ENCODE results near the gene SLC25A11.

The SLC25A11 gene

DNA sequence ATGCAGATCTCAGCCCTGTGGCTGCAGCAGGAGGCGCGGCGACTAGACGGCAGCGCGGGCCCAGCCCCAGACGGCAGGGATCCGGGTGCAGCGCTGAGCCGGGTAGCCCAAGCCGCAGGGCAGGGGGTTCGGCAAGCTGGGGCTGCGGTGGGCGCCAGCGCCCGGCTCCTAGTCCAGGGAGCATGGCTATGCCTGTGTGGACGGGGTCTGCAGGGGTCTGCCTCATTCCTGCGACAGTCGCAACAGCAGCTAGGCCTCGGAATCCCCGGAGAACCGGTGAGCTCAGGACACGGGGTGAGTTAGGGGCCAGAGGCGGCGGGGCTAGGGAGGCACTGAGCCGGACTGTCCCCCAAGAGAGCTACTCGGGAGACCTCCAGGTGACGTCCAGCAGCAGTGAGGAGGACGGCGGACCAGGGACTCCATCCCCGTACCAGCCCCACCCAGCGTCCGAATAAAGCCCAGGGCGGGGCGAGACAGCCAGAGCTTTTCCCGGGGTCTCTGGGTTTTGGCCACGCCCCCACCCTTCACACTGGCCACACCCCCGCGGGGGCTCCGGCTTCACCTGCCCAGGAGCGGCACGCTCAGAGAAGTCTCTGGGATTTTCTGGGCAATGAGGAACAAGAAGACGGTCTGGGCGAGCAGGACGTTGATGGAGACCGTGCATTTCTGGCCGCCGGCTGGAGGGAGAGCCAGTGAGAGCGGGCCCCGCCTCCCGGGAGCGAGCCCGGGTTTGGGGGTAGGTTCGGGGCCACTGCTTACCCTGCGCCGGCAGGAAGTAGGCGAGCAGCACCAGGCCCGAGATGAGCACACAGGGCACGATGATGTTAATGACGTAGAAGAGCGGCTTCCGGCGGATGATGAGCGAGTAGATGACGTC is 39.4 kb downstream of the SLC25A11 start:
- no peak for DNase-seq
- in situ Hi-C loops (cut with HindIII; ENCODE audit: low pct_ligation_motif_present, low pct_unique_long_range_greater_than_20kb, low sequenced_read_pairs), result no loop called here

DNA sequence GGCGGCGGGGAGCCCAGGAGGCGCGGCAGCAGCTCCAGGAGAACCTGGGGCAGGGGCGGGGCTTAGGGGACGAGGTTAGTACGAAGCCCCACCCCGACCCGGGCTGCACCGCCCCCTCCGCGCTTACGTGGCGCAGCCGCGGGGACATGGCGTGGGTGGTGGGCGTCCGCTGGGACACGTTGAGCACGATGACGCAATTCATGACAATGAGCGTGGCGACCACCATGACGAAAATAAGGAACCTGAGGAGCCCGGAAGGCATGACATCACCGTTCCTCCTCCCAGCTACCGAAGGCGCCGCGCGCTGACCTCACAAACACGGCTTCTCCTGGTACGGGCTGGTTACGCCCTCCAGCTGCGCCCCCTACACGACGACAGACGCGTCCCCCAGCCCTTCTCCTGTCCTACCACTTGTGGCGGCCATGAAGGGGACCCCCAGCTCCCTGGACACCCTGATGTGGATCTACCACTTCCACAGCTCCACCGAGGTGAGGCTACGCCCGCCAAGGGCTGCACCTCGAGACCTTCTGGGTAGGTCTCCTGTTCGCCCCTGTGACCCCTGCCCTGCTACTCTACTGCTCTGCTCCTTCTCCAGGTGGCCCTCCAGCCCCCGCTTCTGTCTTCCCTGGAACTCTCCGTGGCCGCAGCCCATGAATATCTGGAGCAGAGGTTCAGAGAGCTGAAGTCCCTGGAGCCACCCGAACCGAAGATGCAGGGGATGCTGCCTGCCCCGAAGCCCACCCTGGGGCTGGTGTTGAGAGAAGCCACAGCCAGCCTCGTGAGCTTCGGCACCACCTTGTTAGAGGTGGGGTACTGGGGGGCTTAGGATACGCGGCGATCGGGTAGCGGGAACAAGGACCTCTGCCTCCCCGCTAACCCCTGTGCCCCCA is 40.3 kb downstream of the SLC25A11 start, which contains the start of gene C17orf107:
Gene C17orf107, plus strand, starts transcription at position 196 of the 890 bp plus-strand sequence. Its CDS starts 227 bp downstream, at position 423.
- peak; percentile 61 for DNase-seq
- in situ Hi-C loops (cut with HindIII; ENCODE audit: low pct_ligation_motif_present, low pct_unique_long_range_greater_than_20kb, low sequenced_read_pairs), result no loop called here

DNA sequence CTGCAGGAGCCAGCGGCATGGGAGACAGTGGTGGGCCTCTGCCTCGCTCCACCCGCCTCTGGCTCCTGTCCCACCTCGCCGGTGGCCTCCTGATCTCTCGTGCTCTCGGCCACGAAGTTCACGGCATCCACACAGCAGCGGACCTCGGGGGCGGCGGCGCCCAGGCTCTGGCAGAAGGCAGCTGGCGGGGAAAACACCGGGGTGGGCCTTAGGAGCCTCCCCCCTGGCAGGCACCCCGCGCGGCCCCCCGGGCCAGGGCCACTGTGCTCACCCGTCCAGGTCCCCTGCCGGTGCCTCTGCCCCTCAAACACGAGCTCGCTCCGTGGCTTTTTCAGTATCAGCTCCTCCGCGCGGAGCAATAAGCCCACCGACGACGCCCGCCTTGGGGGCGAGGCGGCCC is 40.9 kb downstream of the SLC25A11 start:
- DNase-seq, result no peak
- in situ Hi-C loops (cut with HindIII; ENCODE audit: low pct_ligation_motif_present, low pct_unique_long_range_greater_than_20kb, low sequenced_read_pairs), result no loop called here

DNA sequence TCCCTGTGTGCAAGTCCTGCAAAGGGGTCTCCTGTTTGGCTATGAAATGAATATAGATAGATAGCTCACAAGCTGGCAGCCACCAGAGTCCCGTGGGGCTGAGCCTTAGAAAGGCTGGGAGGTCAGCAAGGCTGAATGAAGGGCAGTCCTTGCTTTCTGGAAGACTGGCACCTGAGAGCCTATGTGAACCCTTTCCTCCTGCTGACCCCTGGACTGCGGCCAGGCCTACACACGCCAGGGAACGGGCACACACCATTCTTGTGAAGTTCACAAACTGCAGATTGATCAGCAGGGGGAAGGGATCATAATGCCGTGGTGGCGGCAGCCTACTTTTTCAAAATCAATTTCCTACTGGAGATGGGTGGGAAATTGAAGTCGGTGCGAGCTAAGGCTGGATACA is 41.5 kb downstream of the SLC25A11 start:
- no peak for DNase-seq
- in situ Hi-C loops (cut with HindIII; ENCODE audit: low pct_ligation_motif_present, low pct_unique_long_range_greater_than_20kb, low sequenced_read_pairs), result no loop called here

DNA sequence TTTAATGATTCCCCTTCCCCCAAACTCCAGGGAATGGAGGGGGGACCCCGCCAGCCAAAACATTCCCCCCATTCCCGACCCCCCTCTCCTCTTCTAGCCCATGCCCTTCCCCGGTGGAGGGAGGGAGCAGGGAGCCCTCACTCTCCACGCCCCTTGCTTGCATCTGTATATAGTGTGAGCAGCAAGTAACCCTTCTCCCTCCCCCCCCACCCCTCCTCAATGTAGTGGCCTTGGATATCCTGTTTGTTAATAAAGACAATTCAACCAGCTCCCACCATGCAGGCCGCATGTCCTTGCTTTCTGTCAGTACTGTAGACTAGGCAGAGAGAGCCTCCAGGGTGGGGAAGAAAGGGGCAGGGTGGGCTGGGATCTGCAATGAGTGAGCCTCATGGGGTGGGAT is 42.1 kb downstream of the SLC25A11 start:
- in situ Hi-C loops (cut with HindIII; ENCODE audit: low pct_ligation_motif_present, low pct_unique_long_range_greater_than_20kb, low sequenced_read_pairs), result no loop called here
- no peak for DNase-seq

DNA sequence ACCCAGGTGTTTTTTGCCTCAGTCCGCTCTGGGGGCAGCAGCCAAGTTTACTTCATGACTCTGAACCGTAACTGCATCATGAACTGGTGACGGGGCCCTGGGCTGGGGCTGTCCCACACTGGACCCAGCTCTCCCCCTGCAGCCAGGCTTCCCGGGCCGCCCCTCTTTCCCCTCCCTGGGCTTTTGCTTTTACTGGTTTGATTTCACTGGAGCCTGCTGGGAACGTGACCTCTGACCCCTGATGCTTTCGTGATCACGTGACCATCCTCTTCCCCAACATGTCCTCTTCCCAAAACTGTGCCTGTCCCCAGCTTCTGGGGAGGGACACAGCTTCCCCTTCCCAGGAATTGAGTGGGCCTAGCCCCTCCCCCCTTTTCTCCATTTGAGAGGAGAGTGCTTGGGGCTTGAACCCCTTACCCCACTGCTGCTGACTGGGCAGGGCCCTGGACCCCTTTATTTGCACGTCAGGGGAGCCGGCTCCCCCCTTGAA is 42.6 kb downstream of the SLC25A11 start:
- in situ Hi-C loops (cut with HindIII; ENCODE audit: low pct_ligation_motif_present, low pct_unique_long_range_greater_than_20kb, low sequenced_read_pairs), result no loop called here
- DNase-seq, result no peak

DNA sequence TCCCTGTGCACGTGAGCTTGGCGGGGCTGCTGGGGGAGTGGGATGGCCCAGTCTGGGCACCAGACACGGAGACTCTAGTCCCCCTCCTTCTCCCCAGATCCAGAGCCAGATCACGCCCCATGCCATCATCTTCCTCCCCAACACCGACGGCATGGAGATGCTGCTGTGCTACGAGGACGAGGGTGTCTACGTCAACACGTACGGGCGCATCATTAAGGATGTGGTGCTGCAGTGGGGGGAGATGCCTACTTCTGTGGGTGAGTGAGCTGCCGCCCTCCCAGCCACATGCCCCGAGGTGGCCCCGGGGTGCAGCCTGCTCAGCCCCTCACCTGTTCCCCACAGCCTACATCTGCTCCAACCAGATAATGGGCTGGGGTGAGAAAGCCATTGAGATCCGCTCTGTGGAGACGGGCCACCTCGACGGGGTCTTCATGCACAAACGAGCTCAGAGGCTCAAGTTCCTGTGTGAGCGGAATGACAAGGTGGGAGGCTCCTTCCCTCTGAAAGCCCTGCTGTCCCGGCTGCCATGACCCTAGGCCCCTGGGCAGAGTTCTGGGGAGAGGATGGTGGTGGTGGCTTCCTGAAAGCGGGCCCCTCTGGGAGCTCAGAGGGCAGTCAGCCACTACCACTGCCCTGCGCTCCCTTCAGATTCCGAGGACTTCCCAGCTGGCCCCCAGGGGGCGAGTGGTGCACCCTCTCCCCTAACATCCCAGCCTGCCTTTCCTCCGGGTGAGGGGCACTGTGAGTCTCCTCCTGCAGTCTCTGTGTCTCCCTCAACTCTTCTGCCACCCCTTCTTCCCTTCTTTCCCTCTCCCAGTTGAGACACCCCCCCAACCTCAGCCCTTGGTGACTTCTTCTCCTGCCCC is 43.3 kb downstream of the SLC25A11 start:
- DNase-seq, result no peak
- in situ Hi-C loops (cut with HindIII; ENCODE audit: low pct_ligation_motif_present, low pct_unique_long_range_greater_than_20kb, low sequenced_read_pairs), result no loop called here

DNA sequence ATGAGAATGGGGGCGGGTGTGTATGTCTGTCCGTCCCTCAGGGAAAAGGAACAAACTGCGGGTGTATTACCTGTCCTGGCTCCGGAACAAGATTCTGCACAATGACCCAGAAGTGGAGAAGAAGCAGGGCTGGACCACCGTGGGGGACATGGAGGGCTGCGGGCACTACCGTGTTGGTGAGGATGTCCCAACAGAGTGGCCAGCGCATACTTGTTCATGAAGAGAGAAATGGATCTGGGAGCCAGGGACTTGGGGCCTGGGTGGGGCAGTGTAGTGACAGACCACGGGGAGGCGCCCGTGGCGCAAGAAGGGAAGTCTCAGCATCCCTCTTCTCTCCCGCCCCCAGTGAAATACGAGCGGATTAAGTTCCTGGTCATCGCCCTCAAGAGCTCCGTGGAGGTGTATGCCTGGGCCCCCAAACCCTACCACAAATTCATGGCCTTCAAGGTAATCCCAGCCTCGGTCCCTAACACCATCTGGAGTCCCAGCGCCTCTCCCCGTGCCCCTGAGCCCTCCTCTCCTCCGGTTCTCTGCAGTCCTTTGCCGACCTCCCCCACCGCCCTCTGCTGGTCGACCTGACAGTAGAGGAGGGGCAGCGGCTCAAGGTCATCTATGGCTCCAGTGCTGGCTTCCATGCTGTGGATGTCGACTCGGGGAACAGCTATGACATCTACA is 44.1 kb downstream of the SLC25A11 start:
- in situ Hi-C loops (cut with HindIII; ENCODE audit: low pct_ligation_motif_present, low pct_unique_long_range_greater_than_20kb, low sequenced_read_pairs), result no loop called here
- DNase-seq, result no peak

DNA sequence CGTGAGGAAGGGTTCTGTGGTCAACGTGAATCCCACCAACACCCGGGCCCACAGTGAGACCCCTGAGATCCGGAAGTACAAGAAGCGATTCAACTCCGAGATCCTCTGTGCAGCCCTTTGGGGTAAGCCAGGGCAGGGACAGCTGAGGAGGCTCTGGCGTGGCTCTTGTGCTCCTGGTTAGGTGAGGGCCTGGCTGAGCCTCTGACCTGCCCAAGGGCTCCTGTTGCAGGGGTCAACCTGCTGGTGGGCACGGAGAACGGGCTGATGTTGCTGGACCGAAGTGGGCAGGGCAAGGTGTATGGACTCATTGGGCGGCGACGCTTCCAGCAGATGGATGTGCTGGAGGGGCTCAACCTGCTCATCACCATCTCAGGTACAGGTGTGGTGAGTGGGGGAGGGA is 44.7 kb downstream of the SLC25A11 start:
- in situ Hi-C loops (cut with HindIII; ENCODE audit: low pct_ligation_motif_present, low pct_unique_long_range_greater_than_20kb, low sequenced_read_pairs), result no loop called here
- DNase-seq, result no peak

DNA sequence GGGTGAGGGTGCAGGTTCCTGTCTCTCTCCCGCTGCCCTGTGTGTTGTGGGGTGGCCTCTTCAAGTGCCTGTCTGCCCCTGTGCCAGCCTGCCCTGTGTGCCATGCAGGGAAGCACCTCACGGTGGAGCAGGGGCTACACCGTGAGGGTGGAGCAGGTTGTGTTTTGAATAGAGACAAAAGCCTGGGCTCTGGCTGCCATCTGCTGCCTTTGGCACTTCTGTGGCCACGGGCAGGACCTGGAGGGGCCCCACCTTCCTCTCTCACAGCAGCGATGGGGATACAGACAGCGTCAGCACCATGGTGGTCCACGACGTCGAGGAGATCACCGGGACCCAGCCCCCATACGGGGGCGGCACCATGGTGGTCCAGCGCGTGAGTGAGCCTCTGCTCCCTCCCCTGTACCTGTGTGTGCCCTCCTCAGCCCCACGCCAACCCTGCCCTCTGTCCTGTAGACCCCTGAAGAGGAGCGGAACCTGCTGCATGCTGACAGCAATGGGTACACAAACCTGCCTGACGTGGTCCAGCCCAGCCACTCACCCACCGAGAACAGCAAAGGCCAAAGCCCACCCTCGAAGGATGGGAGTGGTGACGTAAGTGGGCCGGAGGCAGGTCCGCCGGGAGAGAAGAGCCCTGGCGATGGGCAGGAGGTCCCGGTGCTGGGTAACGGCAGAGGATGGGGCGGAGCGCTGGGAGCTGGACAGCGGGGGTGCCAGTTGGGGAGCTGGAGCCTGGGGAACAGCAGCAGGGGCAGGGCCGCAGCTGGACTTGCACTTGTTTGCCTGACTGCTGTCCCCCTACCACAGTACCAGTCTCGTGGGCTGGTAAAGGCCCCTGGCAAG is 45.9 kb downstream of the SLC25A11 start:
- no peak for DNase-seq
- in situ Hi-C loops (cut with HindIII; ENCODE audit: low pct_ligation_motif_present, low pct_unique_long_range_greater_than_20kb, low sequenced_read_pairs), result no loop called here

DNA sequence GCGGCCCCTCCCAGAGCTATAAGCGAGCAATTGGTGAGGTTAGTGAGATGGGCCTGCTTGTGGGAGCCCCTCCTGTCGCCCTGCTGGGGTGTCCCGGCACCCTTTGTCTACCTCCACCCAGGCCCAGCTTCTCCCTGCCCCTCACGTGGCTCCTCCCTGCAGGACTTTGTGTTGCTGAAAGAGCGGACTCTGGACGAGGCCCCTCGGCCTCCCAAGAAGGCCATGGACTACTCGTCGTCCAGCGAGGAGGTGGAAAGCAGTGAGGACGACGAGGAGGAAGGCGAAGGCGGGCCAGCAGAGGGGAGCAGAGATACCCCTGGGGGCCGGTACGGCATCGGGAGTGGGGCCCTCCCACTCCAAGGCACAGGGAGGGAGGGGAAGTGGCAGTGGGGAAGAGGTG is 46.6 kb downstream of the SLC25A11 start:
- in situ Hi-C loops (cut with HindIII; ENCODE audit: low pct_ligation_motif_present, low pct_unique_long_range_greater_than_20kb, low sequenced_read_pairs), result no loop called here

DNA sequence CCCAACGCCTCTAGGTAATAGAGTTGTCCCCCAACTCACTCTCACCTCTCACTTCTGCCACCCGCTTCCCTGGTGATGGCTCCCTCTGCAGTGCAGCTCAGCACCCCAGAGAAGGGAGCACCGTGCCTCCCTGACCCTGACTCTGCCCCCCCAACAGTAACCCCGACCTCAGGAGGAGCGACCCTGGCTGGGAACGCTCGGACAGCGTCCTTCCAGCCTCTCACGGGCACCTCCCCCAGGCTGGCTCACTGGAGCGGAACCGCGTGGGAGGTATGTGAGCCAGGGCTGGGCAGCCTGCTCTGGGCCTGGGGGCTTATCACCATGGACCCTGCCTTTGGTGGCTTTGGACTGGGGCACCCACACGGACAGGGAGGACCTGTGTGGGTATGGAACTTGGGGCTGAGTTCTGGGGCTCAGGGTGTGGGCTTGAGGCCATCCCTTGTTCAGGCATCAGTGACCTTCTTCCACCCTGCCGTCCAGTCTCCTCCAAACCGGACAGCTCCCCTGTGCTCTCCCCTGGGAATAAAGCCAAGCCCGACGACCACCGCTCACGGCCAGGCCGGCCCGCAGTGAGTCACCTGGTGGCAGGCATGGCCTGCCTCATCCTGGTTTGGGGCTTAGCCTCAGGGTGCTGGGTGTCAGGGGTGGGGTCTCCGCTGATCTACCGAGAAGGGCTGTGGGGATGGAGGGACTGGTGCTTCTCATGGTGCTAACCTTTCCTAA is 47.2 kb downstream of the SLC25A11 start:
- DNase-seq, result no peak
- in situ Hi-C loops (cut with HindIII; ENCODE audit: low pct_ligation_motif_present, low pct_unique_long_range_greater_than_20kb, low sequenced_read_pairs), result no loop called here

More for the DNA sequence above, 46.6 kb downstream of the SLC25A11 start:
- no peak for DNase-seq

DNA sequence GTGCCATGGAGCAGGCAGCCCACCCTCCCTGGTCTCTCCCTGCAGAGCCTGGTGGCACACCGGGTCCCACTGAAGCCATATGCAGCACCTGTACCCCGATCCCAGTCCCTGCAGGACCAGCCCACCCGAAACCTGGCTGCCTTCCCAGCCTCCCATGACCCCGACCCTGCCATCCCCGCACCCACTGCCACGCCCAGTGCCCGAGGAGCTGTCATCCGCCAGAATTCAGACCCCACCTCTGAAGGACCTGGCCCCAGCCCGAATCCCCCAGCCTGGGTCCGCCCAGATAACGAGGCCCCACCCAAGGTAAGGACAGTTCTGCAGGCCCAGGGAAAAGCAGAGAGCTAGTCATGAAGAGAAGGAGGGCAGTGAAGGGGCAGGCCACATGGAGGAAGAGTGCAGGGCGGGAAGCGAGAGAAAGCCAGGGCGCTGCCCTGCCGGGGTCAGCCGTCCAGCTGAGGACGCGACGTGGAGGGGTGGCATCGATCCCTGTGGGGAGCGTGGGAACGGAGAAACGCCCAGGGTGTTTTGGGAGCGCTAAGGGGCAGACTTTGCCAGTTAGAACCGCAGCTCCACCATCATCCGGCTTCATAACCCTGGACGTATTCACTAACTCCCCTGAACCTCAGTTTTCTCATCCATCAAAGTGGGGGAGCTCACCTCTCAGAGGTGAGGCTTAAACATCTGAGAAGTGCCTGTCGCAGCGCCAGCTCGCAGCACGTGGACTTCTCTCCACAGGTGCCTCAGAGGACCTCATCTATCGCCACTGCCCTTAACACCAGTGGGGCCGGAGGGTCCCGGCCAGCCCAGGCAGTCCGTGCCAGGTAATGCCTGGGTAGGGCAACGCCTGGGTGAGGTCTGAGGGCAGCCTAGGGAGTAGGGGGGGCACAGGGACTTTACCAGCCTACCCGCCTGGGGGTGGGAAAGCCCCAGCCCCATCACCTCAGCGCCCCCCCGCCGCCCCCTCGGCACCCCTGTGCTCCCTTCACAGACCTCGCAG is 48.1 kb downstream of the SLC25A11 start:
- no peak for DNase-seq
- in situ Hi-C loops (cut with HindIII; ENCODE audit: low pct_ligation_motif_present, low pct_unique_long_range_greater_than_20kb, low sequenced_read_pairs), result no loop called here

DNA sequence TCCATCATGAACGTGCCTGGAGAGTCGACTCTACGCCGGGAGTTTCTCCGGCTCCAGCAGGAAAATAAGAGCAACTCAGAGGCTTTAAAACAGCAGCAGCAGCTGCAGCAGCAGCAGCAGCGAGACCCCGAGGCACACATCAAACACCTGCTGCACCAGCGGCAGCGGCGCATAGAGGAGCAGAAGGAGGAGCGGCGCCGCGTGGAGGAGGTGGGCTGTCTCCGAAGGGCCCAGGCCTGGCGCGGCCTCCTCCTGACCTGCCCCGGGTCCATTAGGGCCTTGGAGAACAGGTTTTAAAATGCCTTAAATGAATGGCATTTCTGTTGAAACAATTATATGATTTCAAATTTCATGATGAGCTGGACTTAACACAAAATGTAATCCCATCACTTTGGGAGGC is 52.3 kb downstream of the SLC25A11 start:
- in situ Hi-C loops (cut with HindIII; ENCODE audit: low pct_ligation_motif_present, low pct_unique_long_range_greater_than_20kb, low sequenced_read_pairs), result no loop called here
- DNase-seq, result no peak

Data from ACHN (cell line).